Measurements from ENCODE around the gene TMEM182.

TMEM182 gene

DNA sequence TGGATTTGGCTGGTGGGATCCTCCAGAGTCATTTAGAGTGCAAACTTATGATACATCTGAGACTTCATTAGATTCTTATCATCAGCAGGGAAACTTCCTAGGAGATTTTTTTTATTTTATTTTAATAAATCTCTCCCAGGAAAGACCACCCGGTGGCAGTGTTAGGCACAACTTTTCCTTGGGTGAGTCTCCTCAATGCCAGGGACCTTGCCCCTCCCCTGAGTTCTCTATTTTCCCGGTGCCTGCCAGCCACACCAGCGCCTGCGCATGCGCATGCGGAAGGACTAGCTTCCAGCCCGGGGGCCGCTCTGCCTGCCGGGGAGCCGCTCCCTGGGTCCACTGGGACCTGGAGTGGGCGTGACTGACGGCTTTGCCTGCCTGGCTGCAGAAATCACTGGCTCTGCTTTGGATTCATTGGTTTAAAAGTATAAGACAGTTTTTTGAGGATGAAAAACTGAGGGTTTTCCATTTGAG, 86.6 kb downstream of the TMEM182 start:
- no peak overlapping the region for H3K27ac ChIP-seq
- no peak for DNase-seq (ENCODE audit: low read depth, low spot score)

DNA sequence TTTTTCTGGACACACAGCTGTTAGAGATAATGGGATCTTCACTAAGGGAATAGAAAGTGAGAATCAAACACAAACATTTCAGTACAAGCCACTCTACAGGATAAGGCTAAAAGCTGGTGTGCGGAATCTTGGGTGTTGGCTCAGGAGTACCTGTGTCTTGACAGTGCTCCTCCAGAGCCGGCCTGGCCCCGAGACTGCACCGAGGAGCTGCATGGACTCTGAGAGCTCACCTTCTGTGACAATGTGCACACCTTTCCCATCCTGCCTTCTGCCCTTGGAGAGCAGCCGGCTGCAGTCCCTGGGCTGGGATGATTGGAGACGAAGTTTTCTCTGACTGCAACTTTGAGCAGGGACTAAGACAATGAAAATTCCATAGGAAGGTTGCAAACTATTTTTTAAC, 89.1 kb downstream of the TMEM182 start:
- no peak for DNase-seq (ENCODE audit: low read depth, low spot score)

DNA sequence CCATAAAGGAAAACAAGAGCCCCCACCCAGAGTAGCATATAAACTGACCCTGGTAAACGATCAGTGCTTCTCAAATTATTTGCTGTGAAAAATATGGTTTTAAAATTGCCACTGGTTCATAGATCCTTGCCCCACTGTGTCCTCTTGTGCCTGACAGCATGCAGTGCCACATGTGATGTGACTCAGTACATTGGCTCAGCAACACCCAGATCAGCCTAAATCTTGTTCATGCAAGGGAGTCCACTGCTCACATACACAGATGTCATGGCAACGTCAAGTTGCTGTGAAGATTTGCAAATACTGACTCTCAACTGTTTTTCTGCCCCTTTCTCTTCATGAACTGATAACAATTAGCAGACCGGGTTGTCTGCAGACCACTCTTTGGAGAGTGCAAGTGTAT, 91.0 kb downstream of the TMEM182 start:
- DNase-seq (ENCODE audit: low read depth, low spot score): no peak
- no peak overlapping the region for H3K27ac ChIP-seq

More for the DNA sequence above, 89.1 kb downstream of the TMEM182 start:
- H3K27ac ChIP-seq: no peak overlapping the region
